HEK293 (cell line): ENCODE results near the gene STYXL1.
"Not testable (repeated sequence)": the region's sequence is repeated elsewhere in the genome, so short reads cannot be mapped to it uniquely, and the experiment has no call there.

Experiments
- CTCF ChIP-seq: fragments of 450-650 bp; formaldehyde crosslinking; IDR thresholded peaks from 2 replicates; pipeline ENCODE4 v1.5.1; 2016; ENCODE audit warnings: missing biosample characterization, missing genetic modification characterization
- GLI4 ChIP-seq: fragments of 450-650 bp; formaldehyde crosslinking; IDR thresholded peaks from 2 replicates; pipeline ENCODE4 v1.5.1; 2016; ENCODE audit warnings: missing biosample characterization, missing genetic modification characterization
- KLF1 ChIP-seq: fragments of 450-650 bp; formaldehyde crosslinking; IDR thresholded peaks from 2 replicates; pipeline ENCODE4 v1.5.1; 2016; ENCODE audit warnings: missing biosample characterization, missing genetic modification characterization
- YY1 ChIP-seq: fragments of 450-650 bp; formaldehyde crosslinking; IDR thresholded peaks from 2 replicates; pipeline ENCODE4 v1.5.1; 2018; ENCODE audit warnings: missing biosample characterization, missing genetic modification characterization

- not testable (repeated sequence) for TF ChIP-seq GLI4 (tag by site-specific recombination); YY1 (tag by site-specific recombination); CTCF (tag by site-specific recombination); KLF1
Observed at GRCh38 chr7:76094326-76094725, 46.5 kb upstream of the STYXL1 start.
